RWPE2 (cell line): ENCODE data around the gene CALHM5.

Experiments used
- ATAC-seq: fragments of 200-7000 bp; cut with Tn5 transposase; 3 replicates; pipeline ENCODE4 v1.9.1; 2021; ENCODE audit warnings: low read depth
- DNase-seq: peaks from one replicate; pipeline ENCODE4 v3.0.0-alpha.2; 2020; ENCODE audit warnings: low spot score
- H3K27ac ChIP-seq: fragments of 450-650 bp; 2 replicates; pipeline ENCODE4 v1.5.1; 2017; ENCODE audit warnings: mild to moderate bottlenecking; ENCODE audit not compliant: poor library complexity, severe bottlenecking
- H3K27me3 ChIP-seq: fragments of 250-450 bp; sonication (Bioruptor Pico); 2 replicates; pipeline ENCODE4 v1.5.1; 2021; ENCODE audit warnings: mild to moderate bottlenecking, moderate library complexity; ENCODE audit not compliant: insufficient read depth, poor library complexity, severe bottlenecking
- H3K36me3 ChIP-seq: fragments of 250-450 bp; sonication (Bioruptor Pico); 2 replicates; pipeline ENCODE4 v1.5.1; 2020; ENCODE audit warnings: low read depth, mild to moderate bottlenecking, moderate library complexity
- H3K4me1 ChIP-seq: fragments of 250-450 bp; sonication (Bioruptor Pico); 2 replicates; pipeline ENCODE4 v1.5.1; 2021; ENCODE audit warnings: mild to moderate bottlenecking, moderate library complexity; ENCODE audit not compliant: insufficient read depth, poor library complexity, severe bottlenecking
- H3K4me3 ChIP-seq: fragments of 250-450 bp; sonication (Bioruptor Pico); 2 replicates; pipeline ENCODE4 v1.5.1; 2021; ENCODE audit warnings: mild to moderate bottlenecking, moderate library complexity; ENCODE audit not compliant: severe bottlenecking
- H3K9me3 ChIP-seq: fragments of 250-450 bp; sonication (Bioruptor Pico); 2 replicates; pipeline ENCODE4 v1.5.1; 2021; ENCODE audit warnings: mild to moderate bottlenecking, moderate library complexity; ENCODE audit not compliant: severe bottlenecking
- CTCF ChIP-seq: fragments of 450-650 bp; IDR thresholded peaks from one replicate; pipeline ENCODE4 v1.5.1; 2017; ENCODE audit warnings: mild to moderate bottlenecking, moderate library complexity; ENCODE audit not compliant: poor library complexity, severe bottlenecking

CALHM5 gene

DNA sequence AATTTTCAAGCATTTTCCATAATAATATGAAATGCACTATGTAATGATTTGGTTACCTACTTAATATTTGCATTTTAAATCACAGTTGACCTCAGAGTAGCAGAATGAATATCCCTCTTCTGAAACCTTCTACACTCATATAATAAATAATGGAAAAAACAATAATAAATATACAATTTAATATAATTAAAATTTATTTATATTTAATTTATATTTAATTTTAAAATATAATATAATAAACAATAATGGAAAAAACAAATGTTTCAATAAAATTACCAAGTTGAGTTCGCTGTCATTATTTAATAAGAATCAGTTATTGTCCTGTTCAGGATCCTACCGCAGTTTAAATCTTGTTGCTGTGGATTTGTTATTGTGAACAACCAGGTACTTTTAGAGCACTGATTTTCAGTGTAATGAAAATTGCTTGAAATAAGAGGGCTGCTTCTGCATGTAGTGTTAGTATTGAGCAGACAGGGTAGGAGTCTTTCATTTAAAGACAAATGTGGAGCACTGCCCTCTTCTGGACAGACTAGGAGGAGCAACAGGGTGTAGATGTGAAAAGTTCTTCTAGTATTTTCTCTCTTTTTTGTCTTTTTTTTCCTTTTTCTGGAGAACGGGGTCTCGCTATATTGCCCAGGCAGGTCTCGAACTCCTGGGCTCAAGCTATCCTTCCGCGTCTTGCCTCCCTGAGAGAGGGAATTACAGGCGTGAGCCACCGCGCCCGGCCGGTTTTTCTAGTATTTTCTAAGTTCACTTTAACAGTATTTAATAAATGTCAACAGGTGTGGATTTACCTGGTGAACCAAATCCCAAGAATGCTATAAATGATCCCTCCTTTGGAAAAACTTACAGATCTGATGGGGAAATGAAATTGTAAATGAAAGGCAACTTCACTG, 20.5 kb downstream of the CALHM5 start:
- Histone ChIP-seq H3K36me3 (no peaks in the 10 kb centered on the region), H3K27me3 (no peaks in the 10 kb centered on the region), H3K4me3 (no peak overlapping the region), H3K9me3 (no peaks in the 10 kb centered on the region), H3K27ac (no peak overlapping the region), H3K4me1 (peaks cover 13% of the 10 kb centered on the region)
- ATAC-seq (peak; percentile 71; the same call in 2 of the 3 replicates), DNase-seq (no peak)
- peak; percentile 80 for TF ChIP-seq CTCF

DNA sequence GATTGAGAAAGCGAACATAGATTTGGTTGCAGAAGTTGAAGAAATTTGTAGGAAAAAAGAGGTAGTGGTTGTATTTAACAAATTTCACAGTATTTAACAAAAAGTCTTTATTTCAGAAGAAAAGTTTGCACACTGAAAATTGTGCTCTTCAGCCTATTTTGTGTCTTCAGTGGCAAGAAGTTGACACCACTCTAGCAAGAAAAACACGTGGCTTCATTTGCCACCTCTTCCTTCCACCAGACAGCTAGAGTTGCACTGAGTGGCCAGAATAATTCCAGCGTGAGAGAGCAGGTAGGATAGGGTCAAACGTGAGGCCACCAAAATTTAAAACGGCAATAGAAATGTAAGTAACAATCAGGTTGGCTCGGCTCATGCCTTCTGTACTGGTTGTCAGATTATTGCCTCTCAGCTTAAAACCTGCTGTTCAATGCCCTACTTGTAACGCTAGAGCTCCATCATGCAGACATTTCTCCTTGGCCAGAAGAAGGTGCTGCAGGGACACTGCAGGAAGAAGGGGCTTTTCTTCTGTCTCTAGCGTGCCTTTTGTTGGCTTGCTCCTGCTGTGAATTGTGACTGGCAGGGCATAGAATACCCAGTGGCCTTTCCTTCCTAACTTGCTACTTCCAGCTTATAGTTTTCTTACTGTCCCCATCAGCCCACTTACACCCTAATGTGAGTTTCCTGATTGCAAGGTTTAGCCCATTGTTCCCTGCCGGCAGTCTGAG, 22.0 kb downstream of the CALHM5 start:
- no peak for TF ChIP-seq CTCF
- Histone ChIP-seq H3K4me3 (no peak overlapping the region), H3K4me1 (peaks cover 12% of the 10 kb centered on the region), H3K27ac (no peak overlapping the region), H3K27me3 (no peaks in the 10 kb centered on the region), H3K9me3 (no peaks in the 10 kb centered on the region), H3K36me3 (no peaks in the 10 kb centered on the region)
- ATAC-seq (no peak), DNase-seq (no peak)

DNA sequence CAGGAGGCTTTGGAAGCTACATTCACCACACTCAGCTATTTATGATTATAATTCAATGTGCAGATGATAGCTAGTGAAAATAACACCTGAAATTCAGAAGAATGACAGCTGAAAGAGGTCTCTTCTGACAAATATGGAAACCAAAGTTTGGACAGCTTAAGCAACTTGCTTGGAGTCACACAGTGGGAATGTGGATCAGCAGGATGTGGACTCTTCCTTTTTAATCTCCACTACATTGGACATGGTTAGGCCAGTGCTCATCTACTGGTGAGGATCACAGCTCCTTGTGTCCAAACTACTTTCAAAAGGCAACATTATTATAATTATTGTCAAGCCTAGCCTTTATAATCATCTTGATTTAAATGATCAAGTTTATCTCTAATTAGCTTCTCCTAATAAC, 23.7 kb downstream of the CALHM5 start:
- TF ChIP-seq CTCF: no peak
- peaks cover 8% of the 10 kb centered on the region for H3K4me1 ChIP-seq
- H3K4me3 ChIP-seq: no peak overlapping the region
- no peaks in the 10 kb centered on the region for H3K9me3 ChIP-seq
- no peaks in the 10 kb centered on the region for H3K36me3 ChIP-seq
- no peaks in the 10 kb centered on the region for H3K27me3 ChIP-seq
- no peak overlapping the region for H3K27ac ChIP-seq
- DNase-seq (no peak), ATAC-seq (peak; percentile 56)

- Histone ChIP-seq H3K27ac (peak overlapping the region; percentile 39), H3K4me1 (peaks cover 8% of the 10 kb centered on the region), H3K9me3 (no peaks in the 10 kb centered on the region), H3K27me3 (no peaks in the 10 kb centered on the region), H3K4me3 (no peak overlapping the region), H3K36me3 (no peaks in the 10 kb centered on the region)
- TF ChIP-seq CTCF: peak; percentile 90
- no peak for DNase-seq
- ATAC-seq: peak; percentile 70
These were observed 24.8 kb downstream of the CALHM5 start for GRCh38 chr6:116536216-116536621.
